Tibial nerve (tissue), 4 donors: ENCODE measurements around the gene ASB16. TPM values are rescaled to one million over a fixed set of nuclear protein-coding genes. Genes with fewer than 3 reads are reported as not detected.

ENCODE experiments used
- DNase-seq, 2 donors: peaks; one replicate each; pipeline ENCODE4 v3.0.0-alpha.2; 2019; ENCODE audit warnings: low spot score in 2 of 2
- H3K27ac ChIP-seq, 4 donors: fragments of 200-600 bp; sonication (generic) in 3 of 4; one replicate each; pipeline ENCODE4 v1.5.1; 2017 to 2019; ENCODE audit warnings: mild to moderate bottlenecking in 1 of 4
- H3K27me3 ChIP-seq, 2 donors: fragments of 200-600 bp; sonication (generic) in 1 of 2; one replicate each; pipeline versions ENCODE4 v1.5.1 to v1.6.0; 2017 to 2019
- H3K36me3 ChIP-seq, 3 donors: fragments of 200-600 bp; sonication (generic); one replicate each; pipeline ENCODE4 v1.5.1; 2018 to 2019
- H3K4me1 ChIP-seq, 4 donors: fragments of 200-600 bp; sonication (generic) in 3 of 4; one replicate each; pipeline ENCODE4 v1.5.1; 2017 to 2019
- H3K4me3 ChIP-seq, 4 donors: fragments of 200-600 bp; sonication (generic) in 3 of 4; one replicate each; pipeline ENCODE4 v1.5.1; 2017 to 2019; ENCODE audit warnings: mild to moderate bottlenecking in 1 of 4, moderate library complexity in 1 of 4
- H3K9me3 ChIP-seq, 4 donors: fragments of 200-600 bp; sonication (generic) in 3 of 4; one replicate each; pipeline ENCODE4 v1.5.1; 2017 to 2019
- EP300 ChIP-seq, 2 donors: sonication (generic); formaldehyde crosslinking; IDR thresholded peaks; one replicate each; pipeline ENCODE4 v1.6.1; 2017; ENCODE audit warnings: antibody characterized with exemption in 2 of 2, mild to moderate bottlenecking in 1 of 2
- POLR2A ChIP-seq, 2 donors: fragments of 450-650 bp; IDR thresholded peaks; one replicate each; pipeline ENCODE4 v1.6.1; 2017; ENCODE audit warnings: antibody characterized with exemption in 2 of 2, mild to moderate bottlenecking in 2 of 2, moderate library complexity in 2 of 2
- WGBS, 2 donors: methylation state at CpG; one replicate each; pipeline ENCODE4 v1.1.5; 2018; 5-methylcytosine and 5-hydroxymethylcytosine counted together
- total RNA-seq, 4 donors: library from RNA; depleted of rRNA; stranded (reverse); fragments of >200 nt; gene quantifications; one replicate each; pipeline ENCODE4 v1.1.0, GENCODE V29; 2016
- TF ChIP-seq, protein P1 (sequence below), 5 experiments: fragments of 200-600 bp in 3 of 5; fragments of 450-650 bp in 2 of 5; sonication (generic) in 3 of 5; IDR thresholded peaks; one replicate each; pipeline ENCODE4 v1.5.1; 2016 to 2019; ENCODE audit warnings: antibody characterized with exemption in 5 of 5, mild to moderate bottlenecking in 3 of 5, moderate library complexity in 2 of 5

Gene ASB16
- total RNA-seq, 4 donors from 2014 or later, result 2.7 TPM; not detected in 3

DNA sequence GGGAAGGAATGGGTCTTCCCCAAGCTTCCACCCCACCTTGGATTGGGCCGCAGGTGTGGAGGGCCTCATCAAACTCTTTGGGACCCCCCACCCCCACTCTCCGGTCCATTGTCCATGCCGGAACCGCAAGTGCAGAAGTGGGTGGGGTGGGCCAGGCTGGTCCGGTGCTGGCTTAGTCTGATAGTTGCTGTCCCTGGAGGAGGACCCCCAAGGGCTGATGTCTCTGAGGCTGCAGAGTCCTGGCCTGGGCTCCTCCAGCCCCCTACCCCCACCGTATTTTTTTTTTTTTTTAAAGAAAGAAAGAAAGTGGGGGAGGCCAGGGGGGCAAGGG is 36.3 kb downstream of the ASB16 start:
- no peak overlapping the region for H3K4me3 ChIP-seq
- H3K27me3 ChIP-seq, result no peaks in the 10 kb centered on the region
- WGBS, 2 donors, result 75 to 80% methylated on average over 5 to 6 of the region's 6 CpGs
- H3K4me1 ChIP-seq, result peaks cover 0 to 47% (median 15%) of the 10 kb centered on the region in 4 donors
- peaks cover 2 to 52% (median 15%) of the 10 kb centered on the region in 3 donors for H3K36me3 ChIP-seq
- H3K9me3 ChIP-seq, result no peaks in the 10 kb centered on the region
- peak overlapping the region in 1 of 4 donors; percentile 22 for H3K27ac ChIP-seq
- TF ChIP-seq EP300 (IDR thresholded peaks at IDR 0.05), result no peak
- TF ChIP-seq, protein P1, sequence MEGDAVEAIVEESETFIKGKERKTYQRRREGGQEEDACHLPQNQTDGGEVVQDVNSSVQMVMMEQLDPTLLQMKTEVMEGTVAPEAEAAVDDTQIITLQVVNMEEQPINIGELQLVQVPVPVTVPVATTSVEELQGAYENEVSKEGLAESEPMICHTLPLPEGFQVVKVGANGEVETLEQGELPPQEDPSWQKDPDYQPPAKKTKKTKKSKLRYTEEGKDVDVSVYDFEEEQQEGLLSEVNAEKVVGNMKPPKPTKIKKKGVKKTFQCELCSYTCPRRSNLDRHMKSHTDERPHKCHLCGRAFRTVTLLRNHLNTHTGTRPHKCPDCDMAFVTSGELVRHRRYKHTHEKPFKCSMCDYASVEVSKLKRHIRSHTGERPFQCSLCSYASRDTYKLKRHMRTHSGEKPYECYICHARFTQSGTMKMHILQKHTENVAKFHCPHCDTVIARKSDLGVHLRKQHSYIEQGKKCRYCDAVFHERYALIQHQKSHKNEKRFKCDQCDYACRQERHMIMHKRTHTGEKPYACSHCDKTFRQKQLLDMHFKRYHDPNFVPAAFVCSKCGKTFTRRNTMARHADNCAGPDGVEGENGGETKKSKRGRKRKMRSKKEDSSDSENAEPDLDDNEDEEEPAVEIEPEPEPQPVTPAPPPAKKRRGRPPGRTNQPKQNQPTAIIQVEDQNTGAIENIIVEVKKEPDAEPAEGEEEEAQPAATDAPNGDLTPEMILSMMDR (IDR thresholded peaks at IDR 0.05), result no peak
- TF ChIP-seq POLR2A (IDR thresholded peaks at IDR 0.05), result no peak
- DNase-seq, result no peak

DNA sequence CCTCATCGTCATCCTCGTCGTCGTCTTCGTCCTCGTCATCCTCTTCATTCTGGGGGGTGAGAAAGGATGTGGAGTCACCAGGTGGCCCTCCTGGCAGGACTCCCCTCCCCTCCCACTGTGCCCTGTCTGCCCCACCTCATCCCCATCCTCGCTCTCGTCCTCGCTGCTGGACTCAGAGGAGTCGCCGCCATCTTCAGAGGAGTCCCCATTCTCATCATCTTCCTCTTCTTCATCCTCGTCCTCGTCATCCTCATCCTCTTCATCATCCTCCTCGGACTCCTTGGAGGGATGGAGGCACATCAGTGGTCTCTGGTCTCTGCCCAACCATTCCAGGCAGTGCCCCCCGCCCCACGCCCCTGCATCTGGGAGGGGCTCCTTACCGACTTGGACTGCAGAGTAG is 36.8 kb downstream of the ASB16 start:
- 84% methylated on average over 17 of the region's 17 CpGs for WGBS, 2 donors
- no peak for DNase-seq
- H3K36me3 ChIP-seq, result peaks cover 2 to 57% (median 15%) of the 10 kb centered on the region in 3 donors
- no peaks in the 10 kb centered on the region for H3K9me3 ChIP-seq
- TF ChIP-seq POLR2A (IDR thresholded peaks at IDR 0.05), result no peak
- TF ChIP-seq EP300 (IDR thresholded peaks at IDR 0.05), result no peak
- TF ChIP-seq, protein P1 (IDR thresholded peaks at IDR 0.05), result no peak
- no peaks in the 10 kb centered on the region for H3K27me3 ChIP-seq
- H3K4me3 ChIP-seq, result no peak overlapping the region
- no peak overlapping the region for H3K27ac ChIP-seq
- H3K4me1 ChIP-seq, result peaks cover 0 to 47% (median 15%) of the 10 kb centered on the region in 4 donors

DNA sequence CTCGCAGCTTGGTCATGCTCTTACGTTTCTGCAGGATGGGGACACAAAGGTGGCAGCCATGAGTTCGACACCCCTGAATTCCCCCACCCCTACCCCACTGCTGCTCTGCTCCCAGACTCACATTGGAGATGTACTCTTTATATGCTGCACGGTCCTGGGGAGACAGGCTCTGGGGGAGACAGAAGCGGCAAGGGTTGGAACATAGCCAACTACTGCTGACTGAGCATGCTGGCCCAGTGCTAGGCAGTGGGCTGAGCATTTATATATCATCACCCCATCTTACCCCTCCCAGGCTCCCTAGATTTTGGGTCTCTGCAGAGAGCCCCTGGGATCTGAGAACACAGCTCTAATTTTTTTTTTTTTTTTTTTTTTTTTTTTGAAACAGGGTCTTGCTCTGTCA is 37.2 kb downstream of the ASB16 start:
- H3K9me3 ChIP-seq, result no peaks in the 10 kb centered on the region
- H3K4me1 ChIP-seq, result peaks cover 0 to 49% (median 16%) of the 10 kb centered on the region in 4 donors
- H3K27ac ChIP-seq, result no peak overlapping the region
- H3K27me3 ChIP-seq, result no peaks in the 10 kb centered on the region
- DNase-seq, result no peak
- peaks cover 2 to 61% (median 15%) of the 10 kb centered on the region in 3 donors for H3K36me3 ChIP-seq
- no peak for TF ChIP-seq POLR2A (IDR thresholded peaks at IDR 0.05)
- TF ChIP-seq EP300 (IDR thresholded peaks at IDR 0.05), result no peak
- TF ChIP-seq, protein P1 (IDR thresholded peaks at IDR 0.05), result no peak
- no peak overlapping the region for H3K4me3 ChIP-seq
- WGBS, 2 donors, result 76 to 80% methylated on average over 5 of the region's 5 CpGs

DNA sequence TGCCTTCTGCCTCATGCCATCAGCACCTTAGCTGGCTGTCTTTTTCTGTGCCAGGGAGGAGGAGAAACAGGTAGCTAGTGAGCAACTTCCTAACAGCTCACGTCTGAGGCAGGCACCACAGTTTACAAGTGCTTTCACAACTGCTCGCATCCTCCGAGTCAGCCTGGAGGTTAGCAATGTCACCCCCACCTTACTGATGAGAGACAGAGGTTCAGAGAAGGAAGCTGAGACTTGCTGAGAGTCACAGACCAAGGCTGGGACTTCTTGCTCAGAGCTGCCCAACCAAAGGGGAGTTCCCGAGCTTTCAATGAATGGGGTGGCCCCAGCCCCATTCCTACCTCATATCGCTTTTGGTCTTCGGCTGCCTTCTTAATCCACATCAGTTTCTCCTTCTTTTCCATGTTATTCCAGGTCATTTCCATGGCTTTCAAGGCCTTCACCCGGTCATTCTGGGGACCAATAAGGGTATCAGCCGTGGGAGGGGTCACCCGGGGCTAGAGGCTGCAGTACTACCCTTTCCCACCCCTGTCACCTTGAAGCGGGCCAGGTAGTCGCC is 39.4 kb downstream of the ASB16 start:
- Histone ChIP-seq H3K4me3 (no peak overlapping the region), H3K36me3 (peaks cover 2 to 82% (median 18%) of the 10 kb centered on the region in 3 donors), H3K27ac (peak overlapping the region in 3 of 4 donors; percentile 54 to 84 (median 81)), H3K4me1 (peaks cover 0 to 42% (median 12%) of the 10 kb centered on the region in 4 donors), H3K27me3 (no peaks in the 10 kb centered on the region), H3K9me3 (no peaks in the 10 kb centered on the region)
- WGBS, 2 donors, result 70 to 73% methylated on average over 11 of the region's 11 CpGs
- TF ChIP-seq, protein P1 (IDR thresholded peaks at IDR 0.05), result no peak
- TF ChIP-seq POLR2A (IDR thresholded peaks at IDR 0.05) (no peak), EP300 (IDR thresholded peaks at IDR 0.05) (no peak)
- no peak for DNase-seq

DNA sequence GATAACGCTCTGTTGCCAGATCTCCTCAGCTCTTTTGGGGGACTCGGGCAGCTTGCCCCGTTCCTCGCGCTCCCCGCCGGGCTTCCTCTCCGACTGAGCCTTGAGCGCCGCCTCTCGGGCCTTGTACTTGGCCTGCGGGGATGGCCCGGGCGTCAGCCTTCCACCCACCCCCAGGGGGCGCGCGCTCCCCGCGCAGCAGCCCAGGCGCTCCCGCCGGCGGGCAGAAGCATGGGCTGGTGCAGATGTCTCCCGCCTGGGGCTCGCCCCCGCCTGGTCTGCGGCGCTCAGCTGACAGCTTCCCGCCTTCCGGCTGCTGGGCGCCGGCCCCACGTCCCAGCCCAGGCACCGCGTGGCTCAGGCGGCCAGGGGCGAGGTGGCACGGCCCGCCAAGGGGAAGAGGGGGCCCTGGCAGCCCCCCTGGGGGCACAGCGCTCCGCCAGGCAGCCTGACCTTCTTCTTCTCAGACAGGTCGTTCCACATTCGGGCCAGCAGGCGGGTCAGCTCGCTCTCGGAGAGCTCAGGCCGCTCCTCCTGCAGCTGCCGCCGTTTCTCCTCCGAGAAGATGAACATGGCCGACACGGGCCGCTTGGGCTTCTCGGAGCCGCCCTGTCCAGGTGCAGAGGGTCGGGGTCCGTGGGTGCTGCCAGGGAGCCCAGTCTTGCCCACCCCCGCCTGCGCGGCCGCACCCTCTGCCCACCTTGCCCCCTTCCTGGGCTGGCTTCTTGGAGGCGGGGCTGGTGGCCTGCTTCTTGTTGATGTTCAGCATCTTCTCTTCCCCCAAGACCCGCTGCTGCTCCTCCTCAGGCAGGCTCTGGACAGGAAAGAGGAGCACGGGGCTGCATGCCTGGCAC is 40.1 kb downstream of the ASB16 start:
- DNase-seq, result peak; percentile 81 to 82
- Histone ChIP-seq H3K9me3 (no peaks in the 10 kb centered on the region), H3K27me3 (no peaks in the 10 kb centered on the region), H3K4me3 (no peak overlapping the region), H3K27ac (peak overlapping the region in 3 of 4 donors; percentile 54 to 84 (median 81)), H3K36me3 (peaks cover 2 to 89% (median 25%) of the 10 kb centered on the region in 3 donors), H3K4me1 (peaks cover 0 to 44% (median 12%) of the 10 kb centered on the region in 4 donors)
- peak in 1 of 2 donors; percentile 64 for TF ChIP-seq EP300 (IDR thresholded peaks at IDR 0.05)
- TF ChIP-seq, protein P1 (IDR thresholded peaks at IDR 0.05), result peak; percentile 98 to 100 (median 99)
- no peak for TF ChIP-seq POLR2A (IDR thresholded peaks at IDR 0.05)
- 12 to 51% methylated on average over 22 to 24 of the region's 64 CpGs for WGBS, 2 donors
